ENCODE measurements around the gene ESF1.
A peak's percentile ranks its signal among the peaks of the same experiment; 100 is the strongest.

The ESF1 gene

DNA sequence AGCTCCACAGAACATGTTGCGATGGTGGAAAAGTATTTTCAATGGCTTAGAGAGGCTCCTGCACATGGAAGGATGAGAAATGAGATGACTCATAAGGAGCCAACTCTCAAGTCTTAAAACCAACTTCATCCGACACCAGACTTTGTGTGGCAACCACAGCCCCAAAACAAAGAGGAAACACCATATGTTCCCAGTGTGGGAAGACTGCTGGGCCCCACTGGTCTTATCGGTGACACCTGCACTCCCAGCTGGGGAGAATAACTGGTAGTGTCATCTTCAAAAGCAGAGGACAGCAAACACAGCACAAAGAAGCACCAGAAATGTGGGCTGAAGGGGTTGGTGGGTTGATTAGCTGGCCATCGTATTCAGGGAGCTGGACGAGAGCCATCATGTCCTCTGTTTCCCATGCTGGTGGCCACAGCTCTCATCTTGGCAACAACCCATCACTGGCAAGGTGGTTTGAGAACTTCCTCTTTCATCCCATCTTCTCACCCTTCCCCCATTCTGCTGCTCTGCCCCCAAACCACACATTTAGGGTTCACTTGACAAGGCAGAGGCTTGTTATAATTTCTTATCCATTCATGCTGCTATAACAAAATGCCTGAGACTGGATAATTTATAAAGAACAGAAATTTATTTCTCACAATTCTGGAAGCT, 100.0 kb downstream of the ESF1 start:
- FAIRE-seq = peak; percentile 73
- DNase-seq (ENCODE audit: extremely low spot score, insufficient read length, low read depth) = no peak

DNA sequence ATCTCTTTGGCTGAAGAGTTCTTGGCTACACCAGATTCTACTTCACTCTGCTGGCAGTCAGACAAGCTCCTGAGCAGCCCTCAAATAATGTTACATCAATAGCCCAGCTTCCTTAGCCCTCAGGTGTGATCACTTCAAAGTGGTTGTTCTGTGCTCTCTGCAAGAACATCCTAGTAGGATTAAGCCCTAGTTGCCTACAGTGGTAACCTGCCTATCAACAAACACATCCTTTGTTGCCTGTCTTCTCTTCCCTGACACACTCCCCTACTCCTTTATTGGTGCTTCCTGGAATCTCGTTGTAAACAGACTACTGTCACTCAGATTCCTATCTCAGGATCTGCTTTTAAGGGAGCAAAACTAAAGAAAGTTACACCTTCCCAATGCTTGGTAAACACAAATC, 100.9 kb downstream of the ESF1 start:
- no peak for FAIRE-seq
- no peak for DNase-seq (ENCODE audit: extremely low spot score, insufficient read length, low read depth)

DNA sequence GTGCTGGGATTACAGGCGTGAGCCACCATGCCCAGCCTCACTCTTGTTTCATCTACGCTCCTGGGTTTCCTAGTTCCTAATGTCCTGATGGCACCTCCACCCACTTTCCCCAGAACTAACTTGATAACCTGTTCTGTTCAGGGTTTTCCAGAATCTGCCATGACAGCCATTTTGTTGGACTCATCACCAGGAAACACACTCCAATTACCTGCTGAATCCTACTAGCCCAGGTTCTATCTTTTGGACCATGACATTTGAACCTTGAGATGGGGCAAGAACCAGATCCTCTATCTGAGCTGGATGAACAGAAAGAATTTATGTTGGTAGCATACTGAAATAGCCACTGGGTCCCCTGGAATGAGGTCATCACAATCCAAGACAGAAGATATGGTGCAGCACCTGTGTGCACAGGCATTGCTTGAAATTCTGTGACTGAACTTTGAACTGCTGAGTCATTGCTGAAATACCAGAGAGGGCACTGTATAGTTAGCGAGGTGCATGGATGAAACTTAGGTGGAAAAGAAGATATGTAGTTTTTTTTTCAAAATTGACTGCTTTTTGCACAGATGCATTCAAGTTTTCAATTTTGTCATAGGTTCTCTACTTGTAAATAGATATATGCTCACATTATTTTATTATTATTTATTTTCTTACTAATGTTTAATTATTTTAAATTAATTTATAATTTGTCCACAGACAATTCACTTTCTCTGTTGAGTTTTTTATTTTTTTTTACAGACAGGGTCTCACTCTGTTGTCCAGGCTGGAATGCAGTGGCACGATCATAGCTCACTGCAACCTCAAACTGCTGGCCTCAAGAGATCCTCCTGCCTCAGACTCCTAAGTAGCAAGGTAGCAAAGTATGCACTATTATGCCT, 103.2 kb downstream of the ESF1 start:
- DNase-seq (ENCODE audit: extremely low spot score, insufficient read length, low read depth) (peak; percentile 20), FAIRE-seq (peak; percentile 81)

DNA sequence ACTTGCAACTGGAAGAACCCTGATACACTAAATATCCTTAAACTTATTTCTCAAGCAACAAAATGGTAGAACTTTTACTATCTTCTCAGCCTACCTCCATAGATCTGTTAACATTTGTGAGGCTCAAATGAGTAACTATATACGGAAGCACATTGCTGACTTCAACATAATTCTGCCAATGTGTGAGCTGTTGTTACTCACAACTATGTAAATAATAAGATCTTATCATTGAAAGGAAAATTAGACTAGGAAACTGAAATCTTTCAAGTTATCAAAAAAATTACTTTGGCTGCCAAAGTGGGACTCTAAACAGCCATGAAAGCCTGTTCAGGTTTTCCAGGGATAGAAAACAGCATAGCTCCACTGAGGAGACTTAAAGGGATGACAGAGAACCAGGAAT, 105.8 kb downstream of the ESF1 start:
- DNase-seq (ENCODE audit: extremely low spot score, insufficient read length, low read depth) (no peak), FAIRE-seq (no peak)

DNA sequence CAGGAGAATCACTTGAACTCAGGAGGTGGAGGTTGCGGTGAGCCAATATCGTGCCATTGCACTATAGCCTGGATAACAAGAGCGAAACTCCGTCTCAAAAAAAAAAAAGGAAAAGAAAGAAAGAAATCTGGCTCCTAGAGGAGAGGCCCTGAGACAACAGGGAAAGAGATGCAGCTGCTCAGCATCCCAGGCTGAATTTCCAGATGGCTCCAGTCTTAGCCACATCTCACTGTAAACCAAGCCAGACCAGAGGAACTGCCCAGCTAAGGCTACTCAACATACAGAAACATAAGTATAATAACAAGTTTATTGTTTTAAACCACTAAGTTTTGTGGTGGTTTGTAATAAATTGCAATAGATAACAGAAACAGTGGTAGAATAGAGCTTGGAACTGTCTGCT, 107.5 kb downstream of the ESF1 start:
- no peak for FAIRE-seq
- no peak for DNase-seq (ENCODE audit: extremely low spot score, insufficient read length, low read depth)

DNA sequence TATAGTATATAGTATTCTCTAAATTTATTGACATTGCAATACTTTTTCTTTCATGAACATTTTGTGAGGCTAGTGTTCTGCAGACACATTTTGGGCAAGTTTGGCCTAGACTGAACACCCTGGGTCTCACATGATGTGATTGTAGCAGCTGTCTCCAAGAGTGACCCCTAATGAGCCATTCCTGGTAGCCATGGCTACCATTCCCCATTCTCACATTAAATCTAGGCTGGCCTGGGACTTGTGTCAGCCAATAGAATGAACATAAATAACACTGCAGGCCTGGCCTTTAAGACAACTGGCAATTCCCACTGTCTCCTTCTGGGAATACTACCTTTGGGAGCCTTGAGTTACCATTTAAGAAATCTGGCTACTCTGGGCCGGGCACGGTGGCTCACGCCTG, 108.0 kb downstream of the ESF1 start:
- no peak for FAIRE-seq

DNA sequence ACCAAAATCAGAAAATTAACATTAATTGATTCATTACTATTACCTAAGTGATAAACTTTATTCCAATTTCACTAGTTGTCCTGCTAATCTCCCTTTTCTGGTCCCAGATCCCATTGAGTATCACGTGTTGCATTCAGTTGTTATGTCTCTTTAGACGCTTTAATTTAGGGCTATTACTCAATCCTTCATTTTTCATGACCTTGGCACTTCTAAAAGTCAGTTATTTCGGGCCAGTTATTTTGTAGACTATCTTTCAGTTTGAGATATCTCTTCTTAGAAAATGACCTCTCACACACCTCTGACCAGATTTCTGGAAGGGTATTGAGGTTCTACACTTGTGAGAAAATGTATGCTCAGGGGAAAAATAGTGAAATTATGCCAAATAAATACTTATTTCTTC, 112.0 kb downstream of the ESF1 start:
- FAIRE-seq = no peak
- no peak for DNase-seq (ENCODE audit: extremely low spot score, insufficient read length, low read depth)

More for the DNA sequence above, 108.0 kb downstream of the ESF1 start:
- no peak for DNase-seq (ENCODE audit: extremely low spot score, insufficient read length, low read depth)

DNA sequence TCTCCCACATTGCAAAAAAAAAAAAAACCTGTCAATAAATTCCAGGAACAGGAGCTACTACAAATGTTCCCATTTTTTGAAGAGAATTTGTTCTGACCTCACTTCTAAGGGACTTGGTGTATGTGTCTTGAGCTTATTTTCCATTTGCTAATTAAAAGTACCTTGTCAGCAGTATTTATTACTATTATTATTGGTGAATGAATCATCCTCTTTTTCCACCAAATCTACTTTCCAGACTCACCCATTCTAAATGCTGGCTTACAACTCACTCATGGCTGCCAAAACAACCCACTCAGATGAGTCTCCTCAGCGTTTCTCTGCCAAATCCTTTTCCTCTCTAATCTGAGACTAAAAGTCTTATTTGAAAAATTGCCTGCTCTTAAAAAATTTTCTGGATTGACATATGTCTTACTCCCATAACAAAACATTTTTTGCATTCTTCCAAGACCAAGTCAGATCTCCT, 112.8 kb downstream of the ESF1 start:
- FAIRE-seq (no peak), DNase-seq (ENCODE audit: extremely low spot score, insufficient read length, low read depth) (no peak)

DNA sequence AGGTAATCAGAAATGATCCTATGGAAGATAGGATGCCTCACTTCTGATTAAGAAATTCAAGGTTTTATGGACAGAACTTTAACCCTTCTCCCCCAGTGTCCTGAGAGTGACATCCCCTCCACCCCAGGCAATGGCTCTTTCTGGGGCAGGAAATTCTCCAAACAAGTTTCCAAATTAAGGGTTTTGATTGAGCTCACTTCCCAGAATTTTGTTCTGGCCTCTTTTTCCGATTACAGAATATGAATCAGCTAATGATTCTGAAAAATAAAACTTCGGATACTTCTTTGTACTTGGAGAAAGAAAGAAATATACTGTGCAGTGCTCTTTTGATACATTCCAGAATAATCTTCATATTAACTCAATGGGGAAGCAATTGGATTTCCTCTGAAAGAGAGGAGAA, 113.2 kb downstream of the ESF1 start:
- FAIRE-seq (no peak), DNase-seq (ENCODE audit: extremely low spot score, insufficient read length, low read depth) (no peak)

DNA sequence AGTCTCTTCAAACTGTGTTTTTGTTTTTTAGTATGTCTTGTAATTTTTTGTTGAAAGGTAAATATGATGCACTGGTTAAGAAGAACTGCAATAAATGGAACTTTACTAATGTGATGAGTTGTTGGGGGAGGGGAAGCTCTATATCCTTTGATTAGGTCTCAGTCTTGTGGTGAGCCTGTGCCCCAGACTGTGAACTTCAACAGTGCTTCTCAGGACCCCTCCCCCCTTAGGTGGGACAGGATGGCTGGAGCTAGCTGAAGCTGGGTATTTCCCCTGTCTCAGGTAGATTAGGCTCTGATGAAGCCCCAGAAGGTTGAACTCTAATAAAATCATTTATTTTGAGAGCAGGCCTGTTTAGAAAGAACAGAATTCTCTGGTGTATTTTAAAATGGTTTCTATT, 114.6 kb downstream of the ESF1 start:
- DNase-seq (ENCODE audit: extremely low spot score, insufficient read length, low read depth) = no peak

DNA sequence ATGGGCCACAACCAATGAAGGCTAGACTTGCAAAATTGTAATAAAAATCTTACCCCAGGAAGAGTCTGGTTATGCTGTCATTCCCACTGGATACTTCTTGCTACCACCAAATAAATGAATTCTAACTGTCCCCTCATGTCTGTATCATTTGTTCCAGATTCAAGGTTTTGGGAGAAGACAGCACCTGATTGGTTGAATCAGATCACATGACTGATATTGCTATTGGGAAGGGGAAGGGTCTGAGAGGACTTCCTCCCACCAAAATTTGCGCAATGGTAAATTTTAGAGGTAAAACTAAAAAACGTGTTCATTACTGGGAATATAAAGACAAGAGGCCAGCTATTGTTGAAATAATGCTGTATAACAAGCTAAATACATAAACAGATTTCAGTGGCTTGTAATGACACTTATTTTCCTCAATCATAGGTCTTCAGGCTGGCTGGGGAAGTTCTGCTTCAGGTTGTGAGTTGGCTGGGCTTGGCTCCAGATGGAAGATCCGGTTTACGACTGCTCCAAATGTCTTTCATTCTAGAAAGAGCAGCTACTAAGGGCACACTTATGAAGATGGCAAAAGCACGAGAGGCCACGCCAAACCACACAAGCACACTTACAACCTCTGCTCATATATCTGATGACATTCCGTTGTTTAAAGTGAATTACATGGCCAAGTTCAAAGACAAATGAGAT, 118.9 kb downstream of the ESF1 start:
- no peak for DNase-seq (ENCODE audit: extremely low spot score, insufficient read length, low read depth)
- no peak for FAIRE-seq

More for the DNA sequence above, 114.6 kb downstream of the ESF1 start:
- FAIRE-seq = no peak
